NCI-H526 treated with DMSO at 0.1 percent for 48 hours (cell line): Measurements from ENCODE around the gene KCTD12.

ENCODE experiments used
- DNase-seq: peaks from one replicate; lab custom pipeline; 2025; lab: John Stamatoyannopoulos, UW

KCTD12 gene

GRCh38 chr13:76853921-76854608 is 32.1 kb downstream of the KCTD12 start:
- no peak for DNase-seq

- no peak for DNase-seq
Measured at GRCh38 chr13:76853481-76853880, 32.7 kb downstream of the KCTD12 start.

GRCh38 chr13:76852986-76853385 is 33.2 kb downstream of the KCTD12 start:
- DNase-seq = no peak

- DNase-seq = no peak
Measured at GRCh38 chr13:76851961-76852360, 34.2 kb downstream of the KCTD12 start.

- DNase-seq = no peak
Measured at GRCh38 chr13:76849493-76849892, 36.7 kb downstream of the KCTD12 start.

- DNase-seq = no peak
Measured at GRCh38 chr13:76848596-76848995, 37.6 kb downstream of the KCTD12 start.

GRCh38 chr13:76846363-76846762 is 39.8 kb downstream of the KCTD12 start:
- no peak for DNase-seq

- DNase-seq = no peak
Measured at GRCh38 chr13:76845865-76846264, 40.3 kb downstream of the KCTD12 start.

GRCh38 chr13:76845367-76845766 is 40.8 kb downstream of the KCTD12 start:
- DNase-seq = no peak

GRCh38 chr13:76837801-76838200 is 48.4 kb downstream of the KCTD12 start:
- no peak for DNase-seq

GRCh38 chr13:76836311-76836710 is 49.9 kb downstream of the KCTD12 start:
- DNase-seq = no peak

- peak; percentile 82 for DNase-seq
Measured at GRCh38 chr13:76833441-76833954, 52.7 kb downstream of the KCTD12 start.

GRCh38 chr13:76832258-76832988 is 53.8 kb downstream of the KCTD12 start:
- peak; percentile 40 for DNase-seq

- DNase-seq = no peak
Measured at GRCh38 chr13:76830805-76831204, 55.4 kb downstream of the KCTD12 start.
